A204.1 (cell line): Measurements from ENCODE around the gene PPIF.

Experiments
- FAIRE-seq: peaks from 2 replicates; lab custom pipeline; 2012; peaks lifted over from hg19 to GRCh38; lab: Jason Lieb, UNC

PPIF gene

DNA sequence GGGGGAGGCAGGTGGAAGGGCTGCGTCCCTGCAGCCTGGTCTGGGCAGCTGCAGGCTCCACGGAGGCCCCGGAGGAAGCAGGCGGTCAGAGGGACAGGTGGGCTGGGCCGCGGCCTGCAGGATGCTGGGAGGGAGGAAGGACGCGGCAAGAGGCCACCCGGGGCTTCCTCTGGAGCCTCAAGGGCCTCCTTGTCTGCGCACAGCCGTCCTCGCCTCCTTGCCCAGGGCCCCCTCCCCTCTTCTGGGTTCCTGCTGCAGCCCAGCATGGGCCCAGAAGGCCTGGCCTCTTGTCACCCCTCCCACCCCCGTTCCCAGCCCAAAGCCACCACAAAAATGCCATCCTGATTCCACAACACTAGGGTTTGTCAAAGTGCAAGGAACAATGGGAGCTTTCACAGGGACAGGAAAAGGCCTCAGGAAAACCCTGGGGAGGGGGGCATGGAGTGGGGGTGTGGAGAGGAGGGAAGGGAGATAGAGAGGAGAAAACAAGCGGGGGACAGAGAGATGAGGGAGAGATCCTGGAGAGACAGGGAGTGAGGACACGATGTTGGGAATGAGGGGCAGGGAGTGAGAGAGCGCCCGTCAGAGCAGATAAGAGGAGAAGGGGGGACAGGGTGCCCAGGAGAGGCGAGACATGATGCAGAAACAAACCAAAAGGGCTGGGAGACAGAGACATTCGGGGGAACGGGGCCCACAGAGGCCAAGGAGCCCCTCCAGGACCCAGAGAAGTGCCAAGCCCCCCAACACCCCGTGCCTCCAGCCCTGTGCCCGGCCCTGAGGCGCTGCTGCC is 56.4 kb downstream of the PPIF start:
- FAIRE-seq: no peak

DNA sequence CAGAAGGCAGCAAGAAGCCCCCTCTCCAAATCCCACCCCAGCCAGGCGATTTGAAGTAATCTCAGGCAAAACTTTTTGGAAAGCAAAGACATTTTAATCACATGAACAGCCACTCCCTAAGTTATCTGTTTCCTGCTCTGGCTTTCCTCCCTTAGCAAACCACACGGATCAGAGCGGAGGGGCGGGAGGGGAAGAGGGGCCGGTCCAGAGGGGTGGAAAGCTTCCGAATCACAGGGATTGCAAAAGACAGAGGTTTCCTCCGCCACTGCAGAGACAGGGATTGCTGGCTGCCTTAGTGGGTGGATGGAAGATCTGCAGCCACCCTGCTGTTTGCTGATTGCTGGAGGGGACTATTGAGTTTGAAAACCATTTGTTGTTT is 57.0 kb downstream of the PPIF start:
- no peak for FAIRE-seq

DNA sequence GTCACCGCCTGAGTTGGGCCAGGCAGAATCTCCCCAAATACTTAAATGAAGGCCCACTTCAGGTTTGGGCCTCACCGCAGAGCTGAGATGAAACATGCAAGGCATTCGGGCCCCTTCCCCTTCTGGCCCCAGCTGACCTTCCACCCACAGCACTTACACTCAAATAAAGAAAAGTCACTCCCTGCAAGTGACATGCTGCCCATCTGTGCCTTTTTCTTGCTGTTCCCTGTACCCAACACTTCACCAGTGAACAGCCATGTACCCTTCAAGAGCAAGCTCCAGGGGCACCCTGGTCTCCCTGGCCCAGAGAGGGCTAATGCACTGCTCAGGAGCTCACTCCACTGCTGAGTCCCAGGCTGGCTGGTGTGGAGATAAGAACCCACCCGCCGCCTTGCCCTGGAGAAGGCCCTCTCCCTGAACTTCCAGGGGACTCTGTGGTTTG is 57.4 kb downstream of the PPIF start:
- FAIRE-seq: no peak
